Measurements from ENCODE around the gene NHS. TPM values are rescaled to one million over a fixed set of nuclear protein-coding genes. Genes with fewer than 3 reads are reported as not detected.

Gene NHS
- 6.8 and 7.5 TPM in 2 replicates for total RNA-seq

GRCh38 chrX:17374619-17375366, at the start of gene NHS:
NHS (plus strand) TSS chrX:17375200; CDS start chrX:17375758, 558 bp downstream.

GRCh38 chrX:17736856-17737709, 362.1 kb downstream of the NHS start, which contains the start of gene SCML1:
SCML1 (plus strand) TSS chrX:17737493; CDS start chrX:17744187, 6,694 bp downstream.

